ENCODE measurements around the gene PLTP. TPM values are rescaled to one million over a fixed set of nuclear protein-coding genes. Genes with fewer than 3 reads are reported as not detected.

The PLTP gene
- total and polyA plus RNA-seq, 2 of the 13 experiments (the other 11 are each of a cell fraction or from before 2014, with no cell fraction given): 16.9 to 28.6 TPM

DNA sequence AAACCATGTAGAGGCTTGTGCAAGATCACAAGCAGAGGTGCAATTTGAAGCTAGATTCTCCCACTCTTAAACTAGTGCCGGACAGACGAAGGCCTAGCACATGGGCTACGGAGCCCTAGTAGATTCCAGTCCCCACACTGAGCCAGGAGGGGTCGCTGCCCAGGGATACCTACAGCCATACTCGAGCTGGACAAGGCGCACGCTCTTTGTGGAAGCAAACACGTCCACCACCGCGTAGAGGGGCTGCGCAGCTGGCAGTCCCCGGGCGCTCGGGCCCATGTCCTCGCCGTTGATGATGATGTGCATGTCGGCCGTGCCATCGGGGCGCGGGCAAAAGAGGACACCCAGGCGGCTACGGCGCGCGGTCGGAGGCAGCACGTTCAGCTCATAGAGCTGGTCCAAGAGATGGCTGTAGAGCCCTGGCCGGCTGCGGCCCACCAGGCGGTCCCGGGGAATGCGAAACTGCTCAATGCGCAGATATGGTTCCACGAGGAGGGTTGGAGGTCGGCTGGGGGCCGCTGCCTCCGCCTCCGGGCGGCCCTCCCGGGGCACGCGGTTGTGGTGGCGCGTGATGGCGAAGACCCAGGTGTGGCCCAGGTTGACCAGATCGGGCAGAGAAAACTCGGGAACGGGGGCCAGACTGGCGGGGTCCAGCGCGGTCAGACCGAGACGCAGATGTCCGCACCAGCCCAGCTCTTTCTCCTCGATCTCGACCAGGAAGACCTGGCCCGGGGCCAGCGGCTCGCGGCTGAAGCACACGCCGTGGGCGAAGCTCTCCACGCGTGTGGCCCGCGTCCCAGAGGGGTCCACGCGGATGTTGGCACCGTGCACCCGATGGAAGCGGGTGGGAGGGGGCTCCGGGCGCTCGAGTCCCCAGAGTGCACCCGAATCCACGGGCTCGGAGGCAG lies 21.6 kb downstream of the PLTP start (continued):
- TF ChIP-seq, protein P1, sequence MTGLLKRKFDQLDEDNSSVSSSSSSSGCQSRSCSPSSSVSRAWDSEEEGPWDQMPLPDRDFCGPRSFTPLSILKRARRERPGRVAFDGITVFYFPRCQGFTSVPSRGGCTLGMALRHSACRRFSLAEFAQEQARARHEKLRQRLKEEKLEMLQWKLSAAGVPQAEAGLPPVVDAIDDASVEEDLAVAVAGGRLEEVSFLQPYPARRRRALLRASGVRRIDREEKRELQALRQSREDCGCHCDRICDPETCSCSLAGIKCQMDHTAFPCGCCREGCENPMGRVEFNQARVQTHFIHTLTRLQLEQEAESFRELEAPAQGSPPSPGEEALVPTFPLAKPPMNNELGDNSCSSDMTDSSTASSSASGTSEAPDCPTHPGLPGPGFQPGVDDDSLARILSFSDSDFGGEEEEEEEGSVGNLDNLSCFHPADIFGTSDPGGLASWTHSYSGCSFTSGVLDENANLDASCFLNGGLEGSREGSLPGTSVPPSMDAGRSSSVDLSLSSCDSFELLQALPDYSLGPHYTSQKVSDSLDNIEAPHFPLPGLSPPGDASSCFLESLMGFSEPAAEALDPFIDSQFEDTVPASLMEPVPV (CRISPR knock-in tag; IDR thresholded peaks at IDR 0.05): no peak
- TF ChIP-seq MBD4 (IDR thresholded peaks at IDR 0.05; ENCODE audit: borderline replicate concordance, low read length) (no peak), NPAS2 (CRISPR knock-in tag; IDR thresholded peaks at IDR 0.05; ENCODE audit: borderline replicate concordance) (no peak), ZNF883 (CRISPR knock-in tag; IDR thresholded peaks at IDR 0.05; ENCODE audit: not compliant biosample characterization) (peak; percentile 94), ELF3 (CRISPR knock-in tag; IDR thresholded peaks at IDR 0.05) (peak; percentile 84), ZNF34 (CRISPR knock-in tag; IDR thresholded peaks at IDR 0.05; ENCODE audit: borderline replicate concordance) (no peak)
- TF ChIP-seq, protein P2, sequence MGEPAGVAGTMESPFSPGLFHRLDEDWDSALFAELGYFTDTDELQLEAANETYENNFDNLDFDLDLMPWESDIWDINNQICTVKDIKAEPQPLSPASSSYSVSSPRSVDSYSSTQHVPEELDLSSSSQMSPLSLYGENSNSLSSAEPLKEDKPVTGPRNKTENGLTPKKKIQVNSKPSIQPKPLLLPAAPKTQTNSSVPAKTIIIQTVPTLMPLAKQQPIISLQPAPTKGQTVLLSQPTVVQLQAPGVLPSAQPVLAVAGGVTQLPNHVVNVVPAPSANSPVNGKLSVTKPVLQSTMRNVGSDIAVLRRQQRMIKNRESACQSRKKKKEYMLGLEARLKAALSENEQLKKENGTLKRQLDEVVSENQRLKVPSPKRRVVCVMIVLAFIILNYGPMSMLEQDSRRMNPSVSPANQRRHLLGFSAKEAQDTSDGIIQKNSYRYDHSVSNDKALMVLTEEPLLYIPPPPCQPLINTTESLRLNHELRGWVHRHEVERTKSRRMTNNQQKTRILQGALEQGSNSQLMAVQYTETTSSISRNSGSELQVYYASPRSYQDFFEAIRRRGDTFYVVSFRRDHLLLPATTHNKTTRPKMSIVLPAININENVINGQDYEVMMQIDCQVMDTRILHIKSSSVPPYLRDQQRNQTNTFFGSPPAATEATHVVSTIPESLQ (CRISPR knock-in tag; conservative IDR thresholded peaks at IDR 0.05): 0 out of 2 replicates have a peak, but pooled peaks have one; percentile 28
- TF ChIP-seq, protein P3, sequence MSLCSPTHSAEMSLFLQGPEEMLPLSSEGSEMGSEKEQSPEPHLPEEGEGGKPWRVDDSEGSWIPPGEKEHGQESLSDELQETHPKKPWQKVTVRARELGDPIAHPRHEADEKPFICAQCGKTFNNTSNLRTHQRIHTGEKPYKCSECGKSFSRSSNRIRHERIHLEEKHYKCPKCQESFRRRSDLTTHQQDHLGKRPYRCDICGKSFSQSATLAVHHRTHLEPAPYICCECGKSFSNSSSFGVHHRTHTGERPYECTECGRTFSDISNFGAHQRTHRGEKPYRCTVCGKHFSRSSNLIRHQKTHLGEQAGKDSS (CRISPR knock-in tag; IDR thresholded peaks at IDR 0.05; ENCODE audit: borderline replicate concordance, low read depth): no peak
- TF ChIP-seq, protein P4, sequence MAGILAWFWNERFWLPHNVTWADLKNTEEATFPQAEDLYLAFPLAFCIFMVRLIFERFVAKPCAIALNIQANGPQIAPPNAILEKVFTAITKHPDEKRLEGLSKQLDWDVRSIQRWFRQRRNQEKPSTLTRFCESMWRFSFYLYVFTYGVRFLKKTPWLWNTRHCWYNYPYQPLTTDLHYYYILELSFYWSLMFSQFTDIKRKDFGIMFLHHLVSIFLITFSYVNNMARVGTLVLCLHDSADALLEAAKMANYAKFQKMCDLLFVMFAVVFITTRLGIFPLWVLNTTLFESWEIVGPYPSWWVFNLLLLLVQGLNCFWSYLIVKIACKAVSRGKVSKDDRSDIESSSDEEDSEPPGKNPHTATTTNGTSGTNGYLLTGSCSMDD (CRISPR knock-in tag; IDR thresholded peaks at IDR 0.05): no peak
- TF ChIP-seq, protein P5, sequence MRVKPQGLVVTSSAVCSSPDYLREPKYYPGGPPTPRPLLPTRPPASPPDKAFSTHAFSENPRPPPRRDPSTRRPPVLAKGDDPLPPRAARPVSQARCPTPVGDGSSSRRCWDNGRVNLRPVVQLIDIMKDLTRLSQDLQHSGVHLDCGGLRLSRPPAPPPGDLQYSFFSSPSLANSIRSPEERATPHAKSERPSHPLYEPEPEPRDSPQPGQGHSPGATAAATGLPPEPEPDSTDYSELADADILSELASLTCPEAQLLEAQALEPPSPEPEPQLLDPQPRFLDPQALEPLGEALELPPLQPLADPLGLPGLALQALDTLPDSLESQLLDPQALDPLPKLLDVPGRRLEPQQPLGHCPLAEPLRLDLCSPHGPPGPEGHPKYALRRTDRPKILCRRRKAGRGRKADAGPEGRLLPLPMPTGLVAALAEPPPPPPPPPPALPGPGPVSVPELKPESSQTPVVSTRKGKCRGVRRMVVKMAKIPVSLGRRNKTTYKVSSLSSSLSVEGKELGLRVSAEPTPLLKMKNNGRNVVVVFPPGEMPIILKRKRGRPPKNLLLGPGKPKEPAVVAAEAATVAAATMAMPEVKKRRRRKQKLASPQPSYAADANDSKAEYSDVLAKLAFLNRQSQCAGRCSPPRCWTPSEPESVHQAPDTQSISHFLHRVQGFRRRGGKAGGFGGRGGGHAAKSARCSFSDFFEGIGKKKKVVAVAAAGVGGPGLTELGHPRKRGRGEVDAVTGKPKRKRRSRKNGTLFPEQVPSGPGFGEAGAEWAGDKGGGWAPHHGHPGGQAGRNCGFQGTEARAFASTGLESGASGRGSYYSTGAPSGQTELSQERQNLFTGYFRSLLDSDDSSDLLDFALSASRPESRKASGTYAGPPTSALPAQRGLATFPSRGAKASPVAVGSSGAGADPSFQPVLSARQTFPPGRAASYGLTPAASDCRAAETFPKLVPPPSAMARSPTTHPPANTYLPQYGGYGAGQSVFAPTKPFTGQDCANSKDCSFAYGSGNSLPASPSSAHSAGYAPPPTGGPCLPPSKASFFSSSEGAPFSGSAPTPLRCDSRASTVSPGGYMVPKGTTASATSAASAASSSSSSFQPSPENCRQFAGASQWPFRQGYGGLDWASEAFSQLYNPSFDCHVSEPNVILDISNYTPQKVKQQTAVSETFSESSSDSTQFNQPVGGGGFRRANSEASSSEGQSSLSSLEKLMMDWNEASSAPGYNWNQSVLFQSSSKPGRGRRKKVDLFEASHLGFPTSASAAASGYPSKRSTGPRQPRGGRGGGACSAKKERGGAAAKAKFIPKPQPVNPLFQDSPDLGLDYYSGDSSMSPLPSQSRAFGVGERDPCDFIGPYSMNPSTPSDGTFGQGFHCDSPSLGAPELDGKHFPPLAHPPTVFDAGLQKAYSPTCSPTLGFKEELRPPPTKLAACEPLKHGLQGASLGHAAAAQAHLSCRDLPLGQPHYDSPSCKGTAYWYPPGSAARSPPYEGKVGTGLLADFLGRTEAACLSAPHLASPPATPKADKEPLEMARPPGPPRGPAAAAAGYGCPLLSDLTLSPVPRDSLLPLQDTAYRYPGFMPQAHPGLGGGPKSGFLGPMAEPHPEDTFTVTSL (CRISPR knock-in tag; IDR thresholded peaks at IDR 0.05; ENCODE audit: borderline replicate concordance): no peak
- TF ChIP-seq, protein P6, sequence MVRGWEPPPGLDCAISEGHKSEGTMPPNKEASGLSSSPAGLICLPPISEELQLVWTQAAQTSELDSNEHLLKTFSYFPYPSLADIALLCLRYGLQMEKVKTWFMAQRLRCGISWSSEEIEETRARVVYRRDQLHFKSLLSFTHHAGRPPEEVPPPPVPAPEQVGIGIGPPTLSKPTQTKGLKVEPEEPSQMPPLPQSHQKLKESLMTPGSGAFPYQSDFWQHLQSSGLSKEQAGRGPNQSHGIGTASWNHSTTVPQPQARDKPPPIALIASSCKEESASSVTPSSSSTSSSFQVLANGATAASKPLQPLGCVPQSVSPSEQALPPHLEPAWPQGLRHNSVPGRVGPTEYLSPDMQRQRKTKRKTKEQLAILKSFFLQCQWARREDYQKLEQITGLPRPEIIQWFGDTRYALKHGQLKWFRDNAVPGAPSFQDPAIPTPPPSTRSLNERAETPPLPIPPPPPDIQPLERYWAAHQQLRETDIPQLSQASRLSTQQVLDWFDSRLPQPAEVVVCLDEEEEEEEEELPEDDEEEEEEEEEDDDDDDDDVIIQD (CRISPR knock-in tag; IDR thresholded peaks at IDR 0.05; ENCODE audit: low read depth): peak; percentile 85

Measured in HepG2 (cell line).